ENCODE results near the gene SYT11. TPM values are rescaled to one million over a fixed set of nuclear protein-coding genes. Genes with fewer than 3 reads are reported as not detected.
"Not testable (repeated sequence)": the region's sequence is repeated elsewhere in the genome, so short reads cannot be mapped to it uniquely, and the experiment has no call there.

Gene SYT11
- total RNA-seq, 4 donors from 2014 or later = 0.87 to 5.3 (median 2.7) TPM

DNA sequence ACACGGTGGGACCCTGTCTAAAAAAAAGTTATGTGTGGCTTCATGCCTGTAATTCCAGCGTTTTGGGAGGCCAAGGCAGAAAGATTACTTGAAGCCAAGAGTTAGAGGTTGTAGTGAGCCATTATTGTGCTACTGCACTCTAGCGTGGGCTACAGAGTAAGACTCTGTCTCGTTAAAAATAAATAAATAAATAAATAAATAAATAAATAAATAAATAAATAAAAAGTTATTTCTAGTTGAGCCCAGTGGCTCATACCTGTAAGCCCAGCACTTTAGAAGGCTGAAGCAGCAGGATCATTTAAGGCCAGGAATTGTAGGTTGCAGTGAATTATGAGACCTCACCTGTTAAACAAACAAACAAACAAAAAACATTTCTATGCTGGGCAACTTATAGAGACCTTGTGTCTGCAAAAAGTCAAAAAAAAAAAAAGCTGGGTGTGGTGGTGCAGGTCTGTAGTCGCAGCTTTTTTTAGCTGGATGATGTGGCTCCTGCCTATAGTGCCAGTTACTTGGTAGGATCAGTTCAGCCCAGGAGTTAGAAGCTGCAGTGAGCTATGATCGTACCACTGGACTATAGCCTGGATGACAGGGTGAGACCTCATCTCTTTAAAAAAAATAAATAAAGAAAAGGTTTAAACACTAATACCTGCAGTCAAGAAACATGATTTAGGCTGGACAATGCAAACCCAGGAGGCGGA is 27.9 kb upstream of the SYT11 start:
- WGBS, 2 donors = 94 to 97% methylated on average over 7 of the region's 7 CpGs
- DNase-seq = no peak
- intact Hi-C loops (cut with DNase I) = no loop called here
- no peak for TF ChIP-seq CTCF (IDR thresholded peaks at IDR 0.05)
- no peak for TF ChIP-seq POLR2A (IDR thresholded peaks at IDR 0.05)
- Histone ChIP-seq H3K9me3 (no peaks in the 10 kb centered on the region), H3K4me3 (no peak overlapping the region), H3K27ac (no peak overlapping the region), H3K36me3 (peaks cover 0 to 23% (median 0%) of the 10 kb centered on the region in 3 donors), H3K4me1 (no peaks in the 10 kb centered on the region), H3K27me3 (no peaks in the 10 kb centered on the region)

- 100% methylated on average over 1 of the region's 1 CpG for WGBS, 2 donors
- no peak for TF ChIP-seq CTCF (IDR thresholded peaks at IDR 0.05)
- no peak for TF ChIP-seq POLR2A (IDR thresholded peaks at IDR 0.05)
- DNase-seq = no peak
- H3K4me3 ChIP-seq = no peak overlapping the region
- H3K27ac ChIP-seq = no peak overlapping the region
- H3K4me1 ChIP-seq = no peaks in the 10 kb centered on the region
- no peaks in the 10 kb centered on the region for H3K9me3 ChIP-seq
- intact Hi-C loops (cut with DNase I) = no loop called here
- H3K36me3 ChIP-seq = peaks cover 0 to 28% (median 0%) of the 10 kb centered on the region in 3 donors
- no peaks in the 10 kb centered on the region for H3K27me3 ChIP-seq
These were observed 25.6 kb upstream of the SYT11 start for GRCh38 chr1:155833665-155834295.

GRCh38 chr1:155834296-155834926 is 25.0 kb upstream of the SYT11 start:
- no peak overlapping the region for H3K27ac ChIP-seq
- peaks cover 0 to 28% (median 0%) of the 10 kb centered on the region in 3 donors for H3K36me3 ChIP-seq
- no peaks in the 10 kb centered on the region for H3K9me3 ChIP-seq
- 91 to 100% methylated on average over 2 to 6 of the region's 11 CpGs for WGBS, 2 donors
- no peaks in the 10 kb centered on the region for H3K27me3 ChIP-seq
- no peaks in the 10 kb centered on the region for H3K4me1 ChIP-seq
- no peak for TF ChIP-seq POLR2A (IDR thresholded peaks at IDR 0.05)
- TF ChIP-seq CTCF (IDR thresholded peaks at IDR 0.05) = no peak
- no peak overlapping the region for H3K4me3 ChIP-seq
- no peak for DNase-seq
- intact Hi-C loops (cut with DNase I) = no loop called here

GRCh38 chr1:155834927-155835399 is 24.4 kb upstream of the SYT11 start:
- H3K4me3 ChIP-seq; H3K4me1 ChIP-seq; H3K27ac ChIP-seq; H3K9me3 ChIP-seq; H3K27me3 ChIP-seq; DNase-seq; intact Hi-C loops (cut with DNase I): not testable (repeated sequence)
- WGBS, 2 donors = 93% methylated on average over 2 of the region's 9 CpGs; no CpG with 5 or more reads in 1 of the 2 donors
- peaks cover 0 to 28% (median 0%) of the 10 kb centered on the region in 3 donors for H3K36me3 ChIP-seq

GRCh38 chr1:155835548-155835947 is 23.8 kb upstream of the SYT11 start:
- WGBS, 2 donors = 90 to 93% methylated on average over 5 to 6 of the region's 6 CpGs
- Histone ChIP-seq H3K27me3 (no peaks in the 10 kb centered on the region), H3K9me3 (no peaks in the 10 kb centered on the region), H3K36me3 (peaks cover 0 to 29% (median 0%) of the 10 kb centered on the region in 3 donors), H3K4me3 (no peak overlapping the region), H3K4me1 (no peaks in the 10 kb centered on the region), H3K27ac (no peak overlapping the region)
- no peak for DNase-seq
- intact Hi-C loops (cut with DNase I) = no loop called here
- TF ChIP-seq POLR2A (IDR thresholded peaks at IDR 0.05) = no peak
- no peak for TF ChIP-seq CTCF (IDR thresholded peaks at IDR 0.05)
